GM12891 (cell line): ENCODE results near the gene SMOC2.

Source experiments
- DNase-seq: peaks from one replicate; pipeline ENCODE4 v3.0.0; 2011; ENCODE audit warnings: low spot score; ENCODE audit not compliant: insufficient read length
- FAIRE-seq: peaks from 2 replicates; lab custom pipeline; 2011; peaks lifted over from hg19 to GRCh38; lab: Jason Lieb, UNC
- PAX5 ChIP-seq: IDR thresholded peaks from 2 replicates; pipeline ENCODE4 v1.6.1; 2011; ENCODE audit warnings: low read length, moderate library complexity, mild to moderate bottlenecking; ENCODE audit not compliant: insufficient read depth, severe bottlenecking
- POLR2A ChIP-seq: IDR thresholded peaks from 2 replicates; pipeline ENCODE4 v1.6.1; 2011; ENCODE audit warnings: low read depth, low read length, control low read depth
- POLR2AphosphoS5 ChIP-seq: IDR thresholded peaks from 2 replicates; pipeline ENCODE4 v1.6.1; 2011; ENCODE audit warnings: low read depth, low read length, control low read depth
- POU2F2 ChIP-seq: IDR thresholded peaks from 2 replicates; pipeline ENCODE4 v1.6.1; 2011; ENCODE audit warnings: low read depth, mild to moderate bottlenecking, control low read depth, low read length, moderate library complexity
- SPI1 ChIP-seq: IDR thresholded peaks from 2 replicates; pipeline ENCODE4 v1.6.1; 2011; ENCODE audit warnings: low read depth, low read length, control low read depth
- TAF1 ChIP-seq: IDR thresholded peaks from 2 replicates; pipeline ENCODE4 v1.6.1; 2011; ENCODE audit warnings: low read depth, low read length, control low read depth

SMOC2 gene

GRCh38 chr6:168479421-168479820, 38.4 kb downstream of the SMOC2 start:
- no peak for FAIRE-seq
- TF ChIP-seq SPI1, result no peak
- TF ChIP-seq TAF1, result no peak
- TF ChIP-seq POLR2AphosphoS5, result no peak
- no peak for TF ChIP-seq POU2F2
- no peak for TF ChIP-seq PAX5
- TF ChIP-seq POLR2A, result no peak
- no peak for DNase-seq

DNA sequence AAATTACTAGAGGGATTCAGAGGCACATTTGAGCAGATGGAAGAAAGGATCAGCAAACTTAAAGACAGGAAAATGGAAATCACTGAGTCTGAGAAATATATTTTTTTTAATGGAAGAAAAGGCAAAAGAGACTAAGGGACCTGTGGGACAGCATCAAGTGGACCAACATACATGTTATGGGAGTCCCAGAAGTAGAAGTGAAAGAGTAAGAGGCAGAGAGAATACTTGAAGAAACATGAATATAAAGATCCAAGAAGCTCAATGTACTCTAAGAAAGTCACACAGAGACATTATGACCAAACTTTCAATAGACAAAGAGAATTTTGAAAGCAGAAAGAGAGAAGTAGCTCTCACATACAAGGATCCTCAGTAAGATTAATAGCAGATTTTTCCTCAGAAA, 39.5 kb downstream of the SMOC2 start:
- no peak for TF ChIP-seq POU2F2
- no peak for TF ChIP-seq POLR2A
- TF ChIP-seq PAX5, result no peak
- TF ChIP-seq SPI1, result no peak
- TF ChIP-seq TAF1, result no peak
- DNase-seq (no peak), FAIRE-seq (no peak)

DNA sequence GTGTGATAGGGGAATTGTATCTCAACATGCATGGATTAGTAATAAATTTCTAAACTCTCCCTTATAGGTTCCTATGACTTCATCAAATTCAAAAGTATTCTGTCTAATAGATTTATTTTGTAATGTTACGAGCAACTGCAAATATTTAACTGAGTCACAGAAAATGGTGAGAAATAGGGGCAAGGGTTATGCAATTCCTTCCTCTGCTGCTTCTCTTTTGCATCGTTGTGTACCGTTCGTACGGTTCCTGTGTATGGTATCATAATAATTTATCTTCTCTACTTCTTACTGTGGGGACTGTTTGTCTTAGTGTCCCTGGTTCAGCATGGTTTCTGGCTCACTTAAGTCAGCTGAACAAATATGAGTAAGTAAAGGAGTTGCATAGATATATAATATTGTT, 44.8 kb downstream of the SMOC2 start:
- TF ChIP-seq POLR2A (no peak), PAX5 (no peak), TAF1 (no peak), SPI1 (no peak), POU2F2 (no peak), POLR2AphosphoS5 (no peak)
- DNase-seq, result no peak
- FAIRE-seq, result no peak

GRCh38 chr6:168490757-168491156, 49.8 kb downstream of the SMOC2 start:
- TF ChIP-seq PAX5 (no peak), POU2F2 (no peak), POLR2A (no peak), SPI1 (no peak), POLR2AphosphoS5 (no peak), TAF1 (no peak)
- FAIRE-seq (no peak), DNase-seq (no peak)

- no peak for FAIRE-seq
- no peak for TF ChIP-seq POLR2A
- no peak for TF ChIP-seq POU2F2
- no peak for TF ChIP-seq PAX5
- no peak for TF ChIP-seq POLR2AphosphoS5
- no peak for TF ChIP-seq SPI1
- no peak for TF ChIP-seq TAF1
- no peak for DNase-seq
Measured at GRCh38 chr6:168493976-168494375, 53.0 kb downstream of the SMOC2 start.

- no peak for TF ChIP-seq PAX5
- TF ChIP-seq POU2F2, result no peak
- TF ChIP-seq POLR2AphosphoS5, result no peak
- no peak for TF ChIP-seq SPI1
- TF ChIP-seq TAF1, result no peak
- no peak for TF ChIP-seq POLR2A
- FAIRE-seq (no peak), DNase-seq (no peak)
Measured at GRCh38 chr6:168494726-168495125, 53.7 kb downstream of the SMOC2 start.

- FAIRE-seq, result no peak
- no peak for TF ChIP-seq POLR2A
- no peak for TF ChIP-seq POU2F2
- TF ChIP-seq POLR2AphosphoS5, result no peak
- no peak for TF ChIP-seq PAX5
- TF ChIP-seq SPI1, result no peak
- no peak for TF ChIP-seq TAF1
- no peak for DNase-seq
Measured at GRCh38 chr6:168495133-168495532, 54.1 kb downstream of the SMOC2 start.

- TF ChIP-seq POLR2AphosphoS5, result no peak
- TF ChIP-seq TAF1, result no peak
- TF ChIP-seq POLR2A, result no peak
- no peak for TF ChIP-seq POU2F2
- no peak for TF ChIP-seq SPI1
- TF ChIP-seq PAX5, result no peak
- DNase-seq, result no peak
- FAIRE-seq, result no peak
Measured at GRCh38 chr6:168495636-168496035, 54.7 kb downstream of the SMOC2 start.

GRCh38 chr6:168496139-168496996, 55.4 kb downstream of the SMOC2 start:
- no peak for TF ChIP-seq SPI1
- no peak for TF ChIP-seq PAX5
- no peak for TF ChIP-seq POU2F2
- no peak for TF ChIP-seq POLR2A
- TF ChIP-seq TAF1, result no peak
- no peak for TF ChIP-seq POLR2AphosphoS5
- FAIRE-seq (no peak), DNase-seq (no peak)

DNA sequence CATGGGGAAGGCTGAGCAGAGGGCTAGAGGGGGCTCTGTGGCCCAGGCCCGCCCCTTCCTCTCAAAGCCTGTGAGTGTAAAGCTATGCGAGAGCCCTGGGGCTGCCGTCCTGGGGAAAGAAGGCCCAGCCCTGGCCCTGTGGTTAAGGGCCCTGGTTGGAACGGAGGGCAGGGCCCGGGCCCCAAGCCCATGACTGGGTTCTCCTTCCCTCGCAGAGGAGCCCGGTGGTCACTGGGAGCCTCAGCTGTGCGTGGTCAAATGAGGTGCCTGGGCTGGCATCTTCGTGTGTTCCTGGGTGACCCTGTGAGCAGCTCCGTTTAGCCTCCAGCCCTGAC, 56.0 kb downstream of the SMOC2 start:
- DNase-seq (no peak), FAIRE-seq (no peak)
- no peak for TF ChIP-seq SPI1
- TF ChIP-seq POLR2A, result no peak
- no peak for TF ChIP-seq POU2F2
- TF ChIP-seq PAX5, result no peak
- no peak for TF ChIP-seq TAF1
- no peak for TF ChIP-seq POLR2AphosphoS5

GRCh38 chr6:168497381-168497780, 56.4 kb downstream of the SMOC2 start:
- FAIRE-seq, result no peak
- no peak for DNase-seq
- TF ChIP-seq TAF1 (no peak), SPI1 (no peak), POLR2AphosphoS5 (no peak), POU2F2 (no peak), POLR2A (no peak), PAX5 (no peak)
